ENCODE measurements around the gene CCDC6. TPM values are rescaled to one million over a fixed set of nuclear protein-coding genes. Genes with fewer than 3 reads are reported as not detected.
"Not testable (repeated sequence)": the region's sequence is repeated elsewhere in the genome, so short reads cannot be mapped to it uniquely, and the experiment has no call there.

The CCDC6 gene
- total RNA-seq, 2 experiments from 2014 or later: 16.8 to 34.4 TPM

DNA sequence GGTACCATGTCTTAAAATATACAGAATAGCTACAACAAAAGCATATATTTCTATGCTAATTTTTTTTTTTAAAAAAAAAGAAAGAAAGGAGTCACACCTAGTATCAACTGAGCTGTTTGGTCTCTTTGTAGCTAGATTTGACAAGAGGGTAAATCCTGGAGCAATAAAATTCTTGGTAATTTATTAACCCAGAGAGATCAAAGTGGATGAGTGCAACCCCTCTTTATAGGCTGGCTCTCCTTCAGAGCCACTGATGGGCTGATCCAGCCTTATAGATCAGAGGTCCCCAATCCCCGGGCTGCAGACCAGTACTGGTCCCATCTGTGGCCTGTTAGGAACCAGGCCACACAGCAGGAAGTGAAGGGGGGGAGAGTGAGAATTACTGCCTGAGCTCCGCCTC is 133.3 kb downstream of the CCDC6 start:
- Mint-ChIP-seq H3K36me3 (no peaks in the 10 kb centered on the region), H3K27ac (no peak overlapping the region), H3K9me3 (ENCODE audit: low read depth) (no peaks in the 10 kb centered on the region), H3K4me3 (no peak overlapping the region), H3K27me3 (no peaks in the 10 kb centered on the region), H3K4me1 (no peaks in the 10 kb centered on the region)
- DNase-seq: no peak
- no peak for ATAC-seq
- CTCF ChIA-PET: no interaction called here

DNA sequence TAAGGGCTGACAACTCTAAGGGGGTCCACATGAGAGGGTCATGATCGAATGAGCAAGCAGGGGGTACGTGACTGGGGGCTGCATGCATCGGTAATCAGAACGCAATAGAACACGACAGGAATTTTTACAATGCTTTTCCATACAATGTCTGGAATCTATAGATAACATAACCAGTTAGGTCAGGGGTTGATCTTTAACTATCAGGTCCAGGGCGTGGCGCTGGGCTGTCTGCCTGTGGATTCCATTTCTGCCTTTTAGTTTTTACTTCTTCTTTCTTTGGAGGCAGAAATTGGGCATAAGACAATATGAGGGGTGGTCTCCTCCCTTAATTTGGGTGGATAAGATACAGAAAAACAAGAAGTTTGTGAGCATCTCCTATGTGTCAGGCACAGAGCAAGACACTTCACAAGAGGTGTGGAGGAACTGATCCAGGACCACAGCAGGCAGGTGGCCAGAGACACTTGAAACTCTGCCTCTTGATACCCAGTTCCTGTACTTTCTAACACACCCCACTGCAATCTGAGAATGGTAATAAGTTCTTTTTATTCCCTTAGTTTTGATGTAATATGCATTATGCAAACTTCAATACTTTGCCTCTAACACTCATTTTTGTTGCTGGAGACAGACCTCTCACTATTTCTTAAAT is 135.1 kb downstream of the CCDC6 start:
- Mint-ChIP-seq H3K9me3 (ENCODE audit: low read depth) (no peaks in the 10 kb centered on the region), H3K27me3 (no peaks in the 10 kb centered on the region), H3K36me3 (no peaks in the 10 kb centered on the region), H3K4me1 (no peaks in the 10 kb centered on the region), H3K4me3 (no peak overlapping the region), H3K27ac (no peak overlapping the region)
- CTCF ChIA-PET: no interaction called here
- no peak for DNase-seq
- ATAC-seq: no peak

DNA sequence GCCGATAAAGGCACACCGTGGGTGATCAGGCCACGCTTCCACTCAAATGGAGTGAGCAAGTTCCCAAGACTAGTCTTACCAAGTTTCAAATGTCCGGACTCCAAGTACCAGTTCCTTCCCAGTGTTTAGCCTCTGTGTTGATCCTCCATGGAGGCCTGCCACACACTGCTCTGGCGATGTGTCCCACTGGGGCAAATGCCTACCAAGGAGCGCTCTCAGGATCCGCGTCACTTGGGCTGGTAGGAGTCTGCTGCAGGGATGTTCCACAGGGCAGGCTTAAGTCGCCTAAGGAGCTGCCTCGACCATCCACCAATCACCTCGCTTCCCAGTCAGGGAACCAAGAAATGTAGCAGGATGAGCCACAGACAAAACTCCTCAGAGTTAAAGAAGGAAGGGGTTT is 135.7 kb downstream of the CCDC6 start:
- Mint-ChIP-seq H3K4me1 (no peaks in the 10 kb centered on the region), H3K4me3 (no peak overlapping the region), H3K36me3 (no peaks in the 10 kb centered on the region), H3K9me3 (ENCODE audit: low read depth) (no peaks in the 10 kb centered on the region), H3K27ac (no peak overlapping the region), H3K27me3 (no peaks in the 10 kb centered on the region)
- ATAC-seq (no peak), DNase-seq (no peak)
- CTCF ChIA-PET: no interaction called here

GRCh38 chr10:59762505-59762904 is 143.9 kb downstream of the CCDC6 start:
- no peaks in the 10 kb centered on the region for H3K4me1 Mint-ChIP-seq
- no peak for ATAC-seq
- no peaks in the 10 kb centered on the region for H3K9me3 Mint-ChIP-seq (ENCODE audit: low read depth)
- no peak overlapping the region for H3K27ac Mint-ChIP-seq
- H3K27me3 Mint-ChIP-seq: no peaks in the 10 kb centered on the region
- H3K4me3 Mint-ChIP-seq: no peak overlapping the region
- no peaks in the 10 kb centered on the region for H3K36me3 Mint-ChIP-seq
- DNase-seq: no peak
- CTCF ChIA-PET: no interaction called here

DNA sequence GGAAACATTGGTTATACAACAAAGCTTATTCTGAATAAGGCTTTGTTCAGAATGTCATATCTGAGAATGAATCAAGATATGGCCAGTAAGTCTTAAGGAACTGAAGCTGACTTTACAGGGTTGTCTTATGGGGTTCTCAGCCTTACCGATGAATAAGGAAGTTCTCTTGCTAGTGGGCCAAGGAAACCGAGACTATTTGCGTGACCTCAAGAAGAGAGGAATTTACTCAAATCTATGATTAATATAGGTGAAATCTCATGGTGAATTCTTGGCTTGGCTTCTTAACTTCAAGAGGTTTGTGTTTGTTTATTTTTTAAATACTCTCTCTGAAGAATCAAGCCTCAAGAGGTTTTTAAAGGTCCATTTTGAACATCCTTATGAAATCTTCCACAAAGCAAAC is 148.4 kb downstream of the CCDC6 start:
- Mint-ChIP-seq H3K9me3 (ENCODE audit: low read depth) (no peaks in the 10 kb centered on the region), H3K27ac (no peak overlapping the region), H3K36me3 (no peaks in the 10 kb centered on the region), H3K4me3 (no peak overlapping the region), H3K27me3 (peaks cover 5% of the 10 kb centered on the region), H3K4me1 (no peaks in the 10 kb centered on the region)
- CTCF ChIA-PET: no interaction called here
- ATAC-seq: no peak
- no peak for DNase-seq

DNA sequence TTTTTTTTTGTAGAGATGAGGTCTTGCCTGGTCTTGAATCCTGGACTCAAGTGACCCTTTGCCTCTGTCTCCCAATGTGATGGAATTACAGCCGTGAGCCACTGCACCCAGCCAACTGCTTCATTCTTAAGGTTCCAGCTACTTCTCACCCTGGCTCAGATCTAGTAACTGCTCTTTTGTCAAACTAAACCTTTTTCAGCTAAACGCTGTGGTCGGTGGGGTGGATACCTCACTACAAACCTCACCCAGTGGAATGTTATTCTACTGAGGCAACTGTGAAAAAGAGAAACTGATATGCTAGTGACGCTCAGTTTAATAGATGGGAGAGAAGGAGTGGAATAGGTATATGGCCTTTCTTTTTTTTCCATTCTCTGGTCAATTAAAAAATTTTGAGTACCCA is 151.4 kb downstream of the CCDC6 start:
- Mint-ChIP-seq H3K4me1 (no peaks in the 10 kb centered on the region), H3K4me3 (no peak overlapping the region), H3K27me3 (peaks cover 20% of the 10 kb centered on the region), H3K36me3 (no peaks in the 10 kb centered on the region), H3K27ac (no peak overlapping the region), H3K9me3 (ENCODE audit: low read depth) (no peaks in the 10 kb centered on the region)
- ATAC-seq (no peak), DNase-seq (no peak)
- CTCF ChIA-PET: no interaction called here

GRCh38 chr10:59753267-59753666 is 153.1 kb downstream of the CCDC6 start, which contains the start of gene MRLN:
Gene MRLN, minus strand, starts transcription at chr10:59753455.
- CTCF ChIA-PET: no interaction called here
- Mint-ChIP-seq H3K4me3 (no peak within 1 kb of the TSS), H3K4me1 (no peaks in the 10 kb centered on the region), H3K9me3 (ENCODE audit: low read depth) (no peaks in the 10 kb centered on the region), H3K36me3 (no peaks in the 10 kb centered on the region), H3K27ac (no peak within 1 kb of the TSS), H3K27me3 (peaks cover 23% of the 10 kb centered on the region)
- ATAC-seq (no peak), DNase-seq (no peak)

DNA sequence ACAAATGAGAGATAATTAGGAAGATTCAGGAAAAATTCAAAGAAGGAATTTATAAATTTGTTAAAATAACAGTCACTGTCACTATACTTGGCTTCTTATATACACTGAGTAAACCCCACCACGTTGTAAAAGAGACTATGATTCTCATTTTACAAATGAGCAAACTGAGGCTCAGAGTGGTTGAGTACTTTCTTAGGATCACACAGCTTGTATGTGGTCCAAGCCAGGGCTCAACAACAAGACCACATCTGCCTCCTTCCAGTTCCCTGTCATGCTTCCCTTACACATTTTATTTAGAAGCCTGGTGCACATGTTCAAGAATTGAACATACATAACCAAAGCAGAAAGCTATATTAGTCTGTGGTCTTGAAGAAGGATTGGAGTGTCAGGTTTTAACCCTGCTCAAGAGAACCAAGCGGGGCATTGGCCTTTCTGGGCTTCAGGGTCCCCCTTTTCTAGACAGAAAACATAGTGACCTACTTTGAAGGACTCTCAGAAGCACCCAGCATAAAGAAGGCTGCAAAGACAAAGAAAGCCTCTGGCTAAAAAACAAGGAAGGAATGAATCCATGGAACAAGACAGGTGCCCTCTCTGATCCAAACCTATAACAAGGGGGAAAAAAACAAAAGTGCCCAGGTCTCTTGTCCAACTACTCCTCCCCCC is 153.9 kb downstream of the CCDC6 start:
- Mint-ChIP-seq H3K27me3 (peaks cover 23% of the 10 kb centered on the region), H3K36me3 (no peaks in the 10 kb centered on the region), H3K4me3 (no peak overlapping the region), H3K9me3 (ENCODE audit: low read depth) (no peaks in the 10 kb centered on the region), H3K27ac (no peak overlapping the region), H3K4me1 (no peaks in the 10 kb centered on the region)
- no peak for ATAC-seq
- DNase-seq: no peak
- CTCF ChIA-PET: no interaction called here

DNA sequence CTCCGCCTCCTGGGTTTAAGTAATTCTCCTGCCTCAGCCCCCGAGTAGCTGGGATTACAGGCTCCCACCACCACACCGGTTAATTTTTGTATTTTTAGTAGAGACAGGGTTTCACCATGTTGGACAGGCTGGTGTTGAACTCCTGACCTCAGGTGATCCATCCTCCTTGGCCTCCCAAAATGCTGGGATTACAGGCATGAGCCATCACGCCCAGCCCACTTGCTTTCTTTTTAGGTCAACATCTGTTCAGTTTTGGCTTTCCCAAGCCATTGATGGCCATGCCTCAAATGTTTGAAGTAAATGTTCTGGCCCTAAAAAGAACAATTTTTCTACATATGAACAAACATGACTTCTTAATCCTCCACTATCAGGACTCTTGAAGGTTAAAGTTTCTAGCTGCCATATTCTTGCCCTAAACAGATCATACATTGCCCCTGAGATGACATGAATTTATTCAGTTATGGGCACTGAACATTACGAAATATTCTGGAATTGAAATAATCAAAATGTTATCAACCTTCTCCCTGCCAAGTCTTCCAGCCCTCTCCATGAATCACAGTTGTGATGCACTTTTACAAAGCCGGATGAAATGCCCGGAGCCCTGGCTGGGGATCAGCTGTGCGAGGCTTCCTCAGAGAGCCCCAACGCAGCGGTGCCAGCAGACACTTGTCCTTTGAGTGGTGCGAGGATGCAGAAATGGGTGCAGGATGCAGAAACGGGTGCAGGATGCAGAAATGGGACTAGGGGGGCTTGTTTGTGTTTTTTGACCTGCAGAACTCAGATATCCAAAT is 156.0 kb downstream of the CCDC6 start:
- Mint-ChIP-seq H3K4me1 (no peaks in the 10 kb centered on the region), H3K4me3 (no peak overlapping the region), H3K27me3 (peaks cover 21% of the 10 kb centered on the region), H3K9me3 (ENCODE audit: low read depth) (no peaks in the 10 kb centered on the region), H3K36me3 (no peaks in the 10 kb centered on the region), H3K27ac (no peak overlapping the region)
- DNase-seq (no peak), ATAC-seq (no peak)
- CTCF ChIA-PET: no interaction called here

GRCh38 chr10:59748834-59749233 is 157.5 kb downstream of the CCDC6 start:
- CTCF ChIA-PET: no interaction called here
- no peak overlapping the region for H3K4me3 Mint-ChIP-seq
- H3K27ac Mint-ChIP-seq: no peak overlapping the region
- no peak for ATAC-seq
- H3K4me1 Mint-ChIP-seq: no peaks in the 10 kb centered on the region
- no peaks in the 10 kb centered on the region for H3K9me3 Mint-ChIP-seq (ENCODE audit: low read depth)
- peaks cover 21% of the 10 kb centered on the region for H3K27me3 Mint-ChIP-seq
- H3K36me3 Mint-ChIP-seq: no peaks in the 10 kb centered on the region
- no peak for DNase-seq

DNA sequence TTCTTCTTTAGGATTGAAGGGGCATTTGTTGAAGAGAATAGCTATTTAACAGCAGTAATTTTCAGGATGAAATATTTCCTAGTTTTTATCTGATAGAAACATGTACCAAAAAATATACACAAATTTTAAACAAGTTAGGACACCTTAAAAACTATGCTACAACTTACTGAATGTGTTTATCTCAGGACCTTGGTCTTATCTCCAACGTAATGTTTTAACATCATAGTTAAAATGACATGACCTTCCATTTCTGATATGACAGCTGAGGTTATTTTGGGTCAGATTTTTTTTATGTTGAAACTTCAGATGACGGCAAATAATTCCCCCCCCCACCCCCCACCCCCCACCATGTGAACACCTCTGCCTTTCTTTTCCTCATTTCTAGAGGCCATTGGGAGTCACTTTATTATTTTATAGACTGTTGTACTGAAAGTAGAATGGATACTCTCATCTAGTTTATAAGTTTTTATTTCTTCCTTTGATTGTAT is 161.1 kb downstream of the CCDC6 start:
- Mint-ChIP-seq H3K27ac (no peak overlapping the region), H3K27me3 (peaks cover 2% of the 10 kb centered on the region), H3K36me3 (no peaks in the 10 kb centered on the region), H3K9me3 (ENCODE audit: low read depth) (no peaks in the 10 kb centered on the region), H3K4me3 (no peak overlapping the region), H3K4me1 (no peaks in the 10 kb centered on the region)
- no peak for ATAC-seq
- no peak for DNase-seq
- CTCF ChIA-PET: no interaction called here

- DNase-seq; H3K27ac Mint-ChIP-seq; H3K36me3 Mint-ChIP-seq; H3K27me3 Mint-ChIP-seq; H3K9me3 Mint-ChIP-seq (ENCODE audit: low read depth); CTCF ChIA-PET; ATAC-seq; H3K4me3 Mint-ChIP-seq; H3K4me1 Mint-ChIP-seq: not testable (repeated sequence)
Observed at GRCh38 chr10:59744762-59745161, 161.6 kb downstream of the CCDC6 start.

DNA sequence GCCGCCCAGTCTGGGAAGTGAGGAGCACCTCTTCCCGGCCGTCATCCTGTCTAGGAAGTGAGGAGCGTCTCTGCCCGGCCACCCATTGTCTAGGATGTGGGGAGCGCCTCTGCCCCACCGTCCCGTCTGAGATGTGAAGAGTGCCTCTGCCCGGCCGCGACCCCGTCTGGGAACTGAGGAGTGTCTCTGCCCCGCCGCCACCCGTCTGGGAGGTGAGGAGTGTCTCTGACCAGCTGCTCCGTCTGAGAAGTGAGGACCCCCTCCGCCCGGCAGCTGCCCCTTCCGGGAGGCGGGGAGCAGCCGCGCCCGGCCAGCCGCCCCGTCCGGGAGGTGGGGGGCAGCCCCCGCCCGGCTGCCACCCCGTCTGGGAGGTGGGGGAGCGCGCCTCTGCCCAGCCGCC is 162.2 kb downstream of the CCDC6 start:
- H3K36me3 Mint-ChIP-seq; DNase-seq; H3K9me3 Mint-ChIP-seq (ENCODE audit: low read depth); H3K4me1 Mint-ChIP-seq; ATAC-seq; H3K27ac Mint-ChIP-seq; CTCF ChIA-PET; H3K27me3 Mint-ChIP-seq; H3K4me3 Mint-ChIP-seq: not testable (repeated sequence)

DNA sequence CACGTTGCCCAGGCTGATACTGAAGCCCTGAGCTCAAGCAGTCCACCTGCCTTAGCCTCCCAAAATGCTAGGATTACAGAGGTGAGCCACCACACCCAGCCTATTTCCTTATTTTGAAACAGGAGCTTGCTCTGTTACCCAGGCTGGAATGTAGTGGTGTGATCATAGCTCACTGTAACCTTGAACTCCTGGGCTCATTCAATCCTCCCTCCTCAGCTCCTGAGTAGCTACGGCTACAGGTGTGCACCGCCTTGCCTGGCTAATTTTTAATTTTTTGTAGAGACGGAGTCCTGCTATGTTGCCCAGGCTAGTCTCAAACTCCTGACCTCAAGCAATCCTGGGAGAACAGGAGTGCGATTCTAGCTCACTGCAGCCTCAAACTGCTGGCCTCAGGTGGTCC is 164.8 kb downstream of the CCDC6 start:
- H3K27me3 Mint-ChIP-seq: peaks cover 16% of the 10 kb centered on the region
- H3K4me1 Mint-ChIP-seq: no peaks in the 10 kb centered on the region
- ATAC-seq (no peak), DNase-seq (no peak)
- H3K27ac Mint-ChIP-seq: no peak overlapping the region
- H3K4me3 Mint-ChIP-seq: no peak overlapping the region
- H3K9me3 Mint-ChIP-seq (ENCODE audit: low read depth): no peaks in the 10 kb centered on the region
- CTCF ChIA-PET: no interaction called here
- no peaks in the 10 kb centered on the region for H3K36me3 Mint-ChIP-seq

Data from activated CD8-positive, alpha-beta memory T cell treated with anti-CD3 and anti-CD28 coated beads, Interleukin-2, amount 10 ng/mL, durations not matched to agents 7 days and 5 days (primary cell).